Measurements from ENCODE around the gene EYS.
"Not testable (repeated sequence)": the region's sequence is repeated elsewhere in the genome, so short reads cannot be mapped to it uniquely, and the experiment has no call there.

The EYS gene

GRCh38 chr6:64263778-64264177 lies 1443.2 kb downstream of the EYS start:
- no peak for DNase-seq

- DNase-seq = no peak
Measured at GRCh38 chr6:64259372-64259771, 1447.7 kb downstream of the EYS start.

- DNase-seq = no peak
Measured at GRCh38 chr6:64258752-64259151, 1448.3 kb downstream of the EYS start.

DNA sequence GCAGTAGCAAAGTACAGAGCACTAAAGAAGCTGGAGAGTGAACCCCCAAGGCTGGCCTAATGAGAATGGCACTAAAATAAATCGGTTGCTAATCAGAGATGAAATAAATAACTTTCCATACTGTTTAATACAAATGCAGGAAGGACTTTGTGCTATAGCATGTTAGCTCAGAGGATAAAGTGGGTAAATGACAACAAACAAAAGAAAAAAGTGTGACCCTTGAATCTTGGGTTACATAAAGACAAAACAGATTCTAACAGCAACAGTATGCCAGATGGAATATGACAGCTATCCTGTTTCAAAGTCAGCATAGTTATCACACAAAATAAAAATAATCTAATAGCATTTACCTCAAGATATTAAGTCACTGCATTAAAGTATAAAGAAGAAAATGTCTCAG lies 1448.7 kb downstream of the EYS start:
- no peak for DNase-seq

GRCh38 chr6:64257586-64257985 lies 1449.4 kb downstream of the EYS start:
- no peak for DNase-seq

- DNase-seq = no peak
Measured at GRCh38 chr6:64256483-64256882, 1450.5 kb downstream of the EYS start.

GRCh38 chr6:64255000-64255399 lies 1452.0 kb downstream of the EYS start:
- no peak for DNase-seq

DNA sequence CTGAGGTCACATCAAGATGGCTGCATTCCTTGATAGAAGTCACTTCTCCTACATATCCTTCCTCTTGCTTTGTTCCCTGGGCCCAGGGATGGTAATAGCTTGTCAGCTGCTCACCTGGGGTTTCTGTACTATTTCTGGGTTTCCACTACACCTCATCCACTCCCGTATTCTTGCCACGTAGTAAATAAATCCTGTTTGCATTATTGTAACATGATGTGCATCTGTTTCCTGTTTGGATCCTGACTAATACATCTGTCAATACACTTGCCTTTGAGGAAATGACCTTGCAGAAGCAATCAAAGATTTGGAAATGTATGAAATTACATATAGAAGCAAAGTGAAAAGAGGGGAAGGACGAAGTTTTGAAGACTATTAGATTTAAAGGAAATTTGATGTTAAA lies 1452.5 kb downstream of the EYS start:
- DNase-seq = no peak

DNA sequence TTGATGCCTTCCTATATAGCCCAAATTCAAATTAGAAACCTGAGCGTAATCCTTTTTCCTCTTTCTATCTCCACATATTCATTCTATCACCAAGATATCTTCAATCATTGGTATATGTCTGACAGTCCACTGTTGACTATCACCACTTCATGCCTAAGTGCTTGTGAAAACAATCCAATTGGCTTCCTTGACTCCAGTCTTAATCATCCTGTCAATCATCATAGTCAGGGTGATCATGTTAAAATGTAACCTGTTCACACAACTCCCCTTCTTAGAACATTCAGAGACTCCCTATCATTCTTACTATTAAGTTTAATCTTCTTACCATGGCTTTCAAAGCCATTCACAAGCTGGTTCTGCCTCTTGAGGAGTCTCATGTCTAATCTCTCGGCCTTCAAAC lies 1454.8 kb downstream of the EYS start:
- no peak for DNase-seq

DNA sequence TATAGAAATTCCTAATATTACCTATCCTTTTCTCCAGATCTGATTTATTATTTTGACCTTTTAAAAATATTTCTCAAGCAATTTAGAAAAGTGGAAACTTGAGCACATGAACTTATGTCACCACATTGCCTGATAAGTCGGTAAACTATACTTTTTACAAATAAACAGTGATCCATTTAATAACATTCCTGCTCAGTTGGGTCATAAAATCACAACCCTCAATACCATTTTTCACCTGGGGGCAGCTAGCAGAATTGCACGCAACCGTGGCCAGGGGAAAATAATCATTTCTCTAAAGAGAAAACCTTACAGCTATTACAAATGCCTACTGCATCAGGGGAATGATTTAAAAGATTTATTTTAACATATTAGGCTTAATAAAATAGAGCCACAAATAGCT lies 1456.9 kb downstream of the EYS start:
- DNase-seq = no peak

- no peak for DNase-seq
Measured at GRCh38 chr6:64249115-64249514, 1457.9 kb downstream of the EYS start.

- no peak for DNase-seq
Measured at GRCh38 chr6:64243618-64244017, 1463.4 kb downstream of the EYS start.

DNA sequence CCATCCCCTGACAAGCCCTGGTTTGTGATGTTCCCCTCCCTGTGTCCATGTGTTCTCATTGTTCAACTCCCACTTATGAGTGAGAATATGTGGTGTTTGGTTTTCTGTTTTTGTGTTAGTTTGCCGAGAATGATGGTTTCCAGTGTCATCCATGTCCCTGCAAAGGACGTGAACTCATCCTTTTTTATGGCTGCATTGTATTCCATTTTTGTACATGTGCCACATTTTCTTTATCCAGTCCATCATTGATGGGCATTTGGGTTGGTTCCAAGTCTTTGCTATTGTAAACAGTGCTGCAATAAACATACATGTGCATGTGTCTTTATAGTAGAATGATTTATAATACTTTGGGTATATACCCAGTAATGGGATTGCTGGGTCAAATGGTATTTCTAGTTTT lies 1468.1 kb downstream of the EYS start:
- DNase-seq = not testable (repeated sequence)

DNA sequence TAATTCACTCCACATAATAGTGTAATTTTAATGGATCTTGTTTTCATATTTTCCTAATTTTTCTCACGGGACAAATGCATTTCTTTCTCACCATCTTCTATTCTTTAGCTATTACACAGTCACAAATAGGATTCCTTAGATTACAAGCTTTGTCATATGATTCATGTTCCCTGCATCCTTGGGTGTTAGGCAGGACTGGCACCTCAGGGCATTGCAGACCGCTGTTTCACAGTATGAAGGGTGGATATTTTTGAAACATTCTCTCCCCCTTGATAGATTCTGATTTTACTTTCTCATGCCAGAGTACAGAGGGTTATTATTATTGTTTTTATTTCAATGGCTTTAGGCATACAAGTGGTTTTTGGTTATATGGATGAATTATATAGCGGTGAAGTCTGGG lies 1469.0 kb downstream of the EYS start:
- DNase-seq = no peak

DNA sequence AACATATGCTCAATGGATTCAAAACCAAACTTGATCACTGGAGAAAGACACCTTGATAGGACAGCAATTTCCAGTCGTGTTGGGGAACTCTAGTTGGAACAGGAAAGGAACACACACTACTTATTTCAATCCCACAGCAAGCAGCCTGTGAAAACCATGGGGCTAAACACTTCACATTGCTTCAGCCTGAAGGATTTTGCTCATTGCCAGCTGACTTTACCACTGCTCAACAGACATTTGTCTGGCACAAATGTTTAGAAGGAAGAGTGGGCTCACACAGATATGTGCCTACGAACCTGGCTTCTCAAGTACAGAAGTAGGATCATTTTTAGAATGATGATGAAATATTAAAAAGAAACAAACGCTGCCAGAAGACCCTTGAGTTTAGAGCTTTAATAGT lies 1473.3 kb downstream of the EYS start:
- DNase-seq = no peak

DNA sequence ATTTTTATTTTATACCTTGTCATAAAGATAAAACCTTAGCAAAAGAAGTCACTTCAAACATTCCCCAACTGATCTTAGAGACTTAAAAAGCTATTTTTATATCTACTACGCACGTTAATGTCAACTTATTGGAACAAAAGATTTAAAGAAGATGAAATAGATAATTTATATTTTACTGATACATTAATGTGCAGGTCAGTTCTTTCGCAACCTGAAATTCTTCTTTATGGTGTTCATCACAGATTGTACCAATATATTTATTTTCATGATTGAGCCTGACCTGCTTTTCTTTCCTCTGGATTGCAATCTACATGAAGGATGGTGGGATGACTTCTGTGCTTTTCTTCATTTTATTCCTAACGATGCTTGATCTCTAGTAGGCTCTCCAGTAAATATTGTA lies 1475.1 kb downstream of the EYS start:
- DNase-seq = no peak

GRCh38 chr6:64230530-64230929 lies 1476.5 kb downstream of the EYS start:
- DNase-seq = no peak

DNA sequence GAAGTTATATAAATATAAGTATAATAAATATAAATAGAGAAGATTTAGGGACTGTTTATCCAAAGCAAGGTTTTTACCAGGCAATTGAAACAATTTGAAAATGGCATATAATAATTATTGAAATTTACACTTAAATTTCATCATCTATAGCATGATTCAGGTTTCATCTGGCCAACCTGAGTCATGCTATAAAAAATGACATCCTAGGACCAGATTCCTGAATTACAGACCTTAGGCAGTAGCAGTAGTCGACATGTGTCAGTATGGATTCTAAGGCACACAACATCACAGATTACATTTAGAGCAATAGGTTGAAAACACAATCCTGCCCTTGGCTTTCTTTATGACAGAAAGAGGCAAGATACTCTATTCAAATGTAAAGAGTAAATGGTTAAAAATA lies 1479.2 kb downstream of the EYS start:
- no peak for DNase-seq

DNA sequence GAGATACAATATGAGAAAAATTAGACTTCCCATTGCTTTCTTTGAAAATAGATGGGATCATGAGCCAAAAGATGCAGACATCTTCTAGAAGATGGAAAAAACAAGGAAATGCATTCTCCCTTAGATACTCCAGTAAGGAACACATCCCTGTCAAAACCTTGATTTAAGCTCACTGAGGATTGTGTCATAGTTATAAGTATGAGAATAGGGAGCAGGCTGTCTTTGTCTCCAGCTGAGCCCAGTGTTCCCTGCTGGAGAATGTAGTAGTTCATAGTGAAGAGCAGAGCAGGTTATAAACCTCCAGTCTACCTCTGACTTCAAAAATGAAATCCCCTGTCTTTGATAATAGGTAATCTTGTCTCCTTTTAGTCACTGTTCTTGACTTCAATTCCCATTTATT lies 1481.5 kb downstream of the EYS start:
- DNase-seq = no peak

- DNase-seq = no peak
Measured at GRCh38 chr6:64224819-64225218, 1482.2 kb downstream of the EYS start.

DNA sequence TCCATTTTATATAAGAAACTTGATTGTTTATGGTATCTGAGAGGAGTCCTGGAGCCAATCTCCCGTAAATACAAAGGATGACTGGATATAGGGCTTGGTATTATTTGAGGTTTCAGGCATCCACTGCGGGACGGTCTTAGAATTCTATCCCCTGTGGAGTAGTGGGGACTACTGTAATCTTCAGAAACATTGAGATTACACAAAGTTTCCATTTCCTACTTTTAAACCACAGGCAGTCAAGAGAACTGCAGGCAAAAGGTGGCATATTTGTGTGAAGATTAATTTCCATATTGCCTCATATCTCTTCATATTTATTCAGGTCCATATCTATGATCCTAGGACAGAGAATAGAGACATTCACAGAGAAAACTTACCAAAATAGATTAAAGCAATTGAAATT lies 1485.2 kb downstream of the EYS start:
- DNase-seq = no peak

GRCh38 chr6:64220801-64221200 lies 1486.2 kb downstream of the EYS start:
- no peak for DNase-seq

DNA sequence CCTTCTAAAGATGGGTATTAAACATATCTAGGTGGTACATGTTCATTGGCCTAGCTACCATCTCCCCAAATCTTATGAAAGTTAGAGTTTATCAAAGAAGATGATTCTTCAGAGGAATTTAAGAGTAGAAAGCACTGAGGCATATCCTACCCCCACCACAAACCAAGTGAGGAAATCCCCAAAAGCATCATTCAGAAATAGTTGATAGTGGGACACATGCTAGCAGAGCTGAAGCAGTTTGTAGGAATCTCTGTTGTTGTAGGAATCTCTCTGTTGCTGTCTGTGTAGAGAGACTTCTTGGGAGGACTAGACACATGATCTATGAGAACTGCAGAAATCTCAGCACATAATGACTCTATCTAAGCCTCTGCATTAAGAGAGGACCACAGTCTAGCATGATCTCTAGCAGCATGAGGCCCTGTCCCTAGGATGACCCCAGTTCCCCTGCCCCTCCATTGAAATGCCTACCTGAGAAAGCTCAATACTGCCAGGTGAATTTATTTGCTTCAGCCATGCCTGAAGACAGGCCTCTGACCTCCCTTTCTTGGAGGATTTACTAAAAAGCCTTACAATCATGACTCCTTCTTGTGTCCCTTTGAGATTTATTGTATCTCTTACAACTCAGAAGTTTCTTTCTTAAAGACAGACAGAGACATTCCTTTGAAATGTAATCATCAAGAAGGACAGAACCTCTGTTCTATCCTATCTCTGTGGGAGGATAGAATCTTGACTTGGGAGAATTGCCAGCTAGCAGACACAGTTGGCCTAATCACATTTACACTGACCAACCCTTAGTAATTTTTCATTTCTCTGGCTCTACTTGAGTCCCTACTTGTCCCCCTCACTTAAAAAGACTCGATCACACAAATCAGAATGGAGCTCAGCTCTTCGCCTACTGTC lies 1489.1 kb downstream of the EYS start:
- no peak for DNase-seq

DNA sequence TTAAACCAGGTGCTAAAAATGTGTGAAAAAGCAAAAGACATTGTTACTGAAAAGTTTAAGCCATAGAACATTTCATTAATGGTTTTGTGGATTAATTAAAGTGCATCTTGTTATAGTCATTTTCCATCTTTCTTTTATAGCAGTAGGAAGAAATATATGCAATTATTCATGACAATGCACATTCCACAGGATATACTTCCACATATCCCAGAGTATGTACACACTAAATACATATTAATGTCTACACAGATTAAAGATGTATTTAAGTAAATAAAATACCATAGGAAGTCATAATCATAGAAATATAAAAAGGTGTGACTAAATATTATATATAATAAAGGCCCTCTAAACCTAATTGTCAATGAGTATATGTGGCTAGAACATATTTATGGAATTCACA lies 1492.7 kb downstream of the EYS start:
- no peak for DNase-seq

DNA sequence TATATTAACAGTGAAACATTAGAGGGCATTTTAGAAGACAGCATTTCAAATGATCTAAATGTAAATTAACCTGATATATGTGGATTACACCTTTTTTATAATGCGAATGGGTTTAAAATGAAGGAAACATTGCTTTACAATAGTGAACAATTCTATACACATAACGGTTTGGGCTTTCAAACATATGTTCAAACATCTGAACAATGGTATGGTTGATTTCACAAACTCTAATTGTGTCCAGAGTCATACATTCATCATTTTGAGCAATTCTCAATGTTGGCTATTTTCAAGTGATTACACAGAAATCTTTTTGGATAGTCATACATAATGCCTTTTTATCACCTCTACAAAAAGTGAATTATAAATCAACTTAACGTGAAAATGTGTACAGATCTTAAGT lies 1493.3 kb downstream of the EYS start:
- DNase-seq = no peak
